Endometrium (tissue), 2 donors: Measurements from ENCODE around the gene SARDH.
"Not testable (repeated sequence)": the region's sequence is repeated elsewhere in the genome, so short reads cannot be mapped to it uniquely, and the experiment has no call there.

Experiments
- FAIRE-seq: peaks from 2 replicates; lab custom pipeline; 2012; peaks lifted over from hg19 to GRCh38; lab: Jason Lieb, UNC
- donor health status: control.
- donor health status: control.

SARDH gene

GRCh38 chr9:133684121-133684935 is 53.8 kb downstream of the SARDH start:
- no peak for FAIRE-seq

- FAIRE-seq = no peak
Measured at GRCh38 chr9:133683586-133684120, 54.5 kb downstream of the SARDH start.

- FAIRE-seq = no peak
Measured at GRCh38 chr9:133682818-133683585, 55.1 kb downstream of the SARDH start.

- no peak for FAIRE-seq
Measured at GRCh38 chr9:133681658-133682306, 56.4 kb downstream of the SARDH start.

GRCh38 chr9:133680976-133681657 is 57.0 kb downstream of the SARDH start:
- no peak for FAIRE-seq

GRCh38 chr9:133680250-133680975 is 57.7 kb downstream of the SARDH start:
- no peak for FAIRE-seq

- no peak for FAIRE-seq
Measured at GRCh38 chr9:133679466-133680061, 58.6 kb downstream of the SARDH start.

- no peak for FAIRE-seq
Measured at GRCh38 chr9:133679056-133679455, 59.1 kb downstream of the SARDH start.

GRCh38 chr9:133677126-133678010 is 60.8 kb downstream of the SARDH start:
- no peak for FAIRE-seq

GRCh38 chr9:133676450-133676849 is 61.7 kb downstream of the SARDH start:
- no peak for FAIRE-seq

- FAIRE-seq = not testable (repeated sequence)
Measured at GRCh38 chr9:133675796-133676195, 62.4 kb downstream of the SARDH start.

- no peak for FAIRE-seq
Measured at GRCh38 chr9:133674091-133674490, 64.1 kb downstream of the SARDH start.

GRCh38 chr9:133673258-133673655 is 64.9 kb downstream of the SARDH start:
- no peak for FAIRE-seq

- no peak for FAIRE-seq
Measured at GRCh38 chr9:133672503-133673257, 65.5 kb downstream of the SARDH start.

- FAIRE-seq = no peak
Measured at GRCh38 chr9:133671371-133671770, 66.8 kb downstream of the SARDH start.

GRCh38 chr9:133670466-133670865 is 67.7 kb downstream of the SARDH start:
- FAIRE-seq = no peak

- no peak for FAIRE-seq
Measured at GRCh38 chr9:133669182-133669801, 68.9 kb downstream of the SARDH start.

GRCh38 chr9:133667759-133668450 is 70.2 kb downstream of the SARDH start:
- FAIRE-seq = no peak
